Kidney (tissue), 14 donors: Measurements from ENCODE around the gene VWA5A. TPM values are rescaled to one million over a fixed set of nuclear protein-coding genes. Genes with fewer than 3 reads are reported as not detected.
A peak's percentile ranks its signal among the peaks of the same experiment; 100 is the strongest.

Experiments
- DNase-seq, 5 donors: peaks; one replicate each; pipeline ENCODE4 v3.0.0-alpha.2; 2013 to 2020
- FAIRE-seq: peaks from 2 replicates; lab custom pipeline; 2012; peaks lifted over from hg19 to GRCh38; lab: Jason Lieb, UNC
- H3K27ac ChIP-seq, 2 donors: one replicate each; pipeline ENCODE4 v1.7.0; 2013; ENCODE audit warnings: low read depth in 2 of 2, low read length in 2 of 2, inconsistent platforms in 1 of 2
- H3K27me3 ChIP-seq: one replicate; pipeline ENCODE4 v1.7.1; 2013; ENCODE audit warnings: low read length, inconsistent platforms; ENCODE audit not compliant: control insufficient read depth, insufficient read depth
- H3K36me3 ChIP-seq, 3 donors: one replicate each; pipeline versions ENCODE4 v1.7.0 to v1.7.1; 2013; ENCODE audit warnings: low read length in 3 of 3, control low read depth in 1 of 3, inconsistent platforms in 1 of 3; ENCODE audit not compliant: insufficient read depth in 3 of 3, control insufficient read depth in 2 of 3
- H3K4me1 ChIP-seq, 3 donors: one replicate each; pipeline versions ENCODE4 v1.7.0 to v1.7.1; 2013; ENCODE audit warnings: low read length in 3 of 3, inconsistent platforms in 1 of 3, low read depth in 1 of 3; ENCODE audit not compliant: control insufficient read depth in 2 of 3, insufficient read depth in 2 of 3
- H3K4me3 ChIP-seq, 3 donors: one replicate each; pipeline versions ENCODE4 v1.7.0 to v1.8.1; 2013; ENCODE audit warnings: low read length in 3 of 3, control low read depth in 1 of 3, inconsistent platforms in 1 of 3
- H3K9ac ChIP-seq, 3 donors: one replicate each; pipeline versions ENCODE4 v1.7.0 to v1.7.1; 2013; ENCODE audit warnings: low read length in 3 of 3, control low read depth in 1 of 3, inconsistent platforms in 1 of 3
- H3K9me3 ChIP-seq, 3 donors: one replicate each; pipeline versions ENCODE4 v1.7.0 to v1.7.1; 2013; ENCODE audit warnings: low read length in 3 of 3, control low read depth in 1 of 3, inconsistent platforms in 1 of 3; ENCODE audit not compliant: control insufficient read depth in 2 of 3, insufficient read depth in 1 of 3
- intact Hi-C: fragments of 100-400 bp; cut with DNase I; formaldehyde crosslinking; loops from one replicate; pipeline ENCODE4 v1.11.1; 2022
- polyA plus RNA-seq: library from polyadenylated mRNA; stranded (reverse); fragments of 350-450 nt; fragmentation: Illumina TruSeq; extraction: RNeasy Lipid Tissue Mini Kit (QIAGEN cat#74804); gene quantifications from one replicate; pipeline ENCODE4 v1.2.3, GENCODE V29; 2014; ENCODE audit warnings: low read depth, low replicate concordance; ENCODE audit not compliant: insufficient read depth
- total RNA-seq: library from RNA; stranded (reverse); fragmentation: NEBNext Ultra II Directional; extraction: Animal tissue kit (Norgen Biotek cat#: 25700); gene quantifications from one replicate; pipeline ENCODE4 v1.2.1, GENCODE V29; 2021
- TF ChIP-seq, protein P1 (sequence below): IDR thresholded peaks from 3 replicates; pipeline ENCODE4 v1.5.1; 2012; ENCODE audit warnings: mild to moderate bottlenecking, moderate library complexity, borderline replicate concordance; ENCODE audit not compliant: insufficient read depth; ENCODE audit errors: extremely low read depth
- donor health status: control.
- donor health status: control.
- donor health status: control.
- donor health status: control.
- donor health status: control.
- donor health status: DM: yes; HTN: yes; CAD: no.
- donor health status: Normal renal cell carcinoma (clear cell type).

Gene VWA5A
- total and polyA plus RNA-seq, 2 donors from 2014 or later: 25.0 to 57.2 TPM

DNA sequence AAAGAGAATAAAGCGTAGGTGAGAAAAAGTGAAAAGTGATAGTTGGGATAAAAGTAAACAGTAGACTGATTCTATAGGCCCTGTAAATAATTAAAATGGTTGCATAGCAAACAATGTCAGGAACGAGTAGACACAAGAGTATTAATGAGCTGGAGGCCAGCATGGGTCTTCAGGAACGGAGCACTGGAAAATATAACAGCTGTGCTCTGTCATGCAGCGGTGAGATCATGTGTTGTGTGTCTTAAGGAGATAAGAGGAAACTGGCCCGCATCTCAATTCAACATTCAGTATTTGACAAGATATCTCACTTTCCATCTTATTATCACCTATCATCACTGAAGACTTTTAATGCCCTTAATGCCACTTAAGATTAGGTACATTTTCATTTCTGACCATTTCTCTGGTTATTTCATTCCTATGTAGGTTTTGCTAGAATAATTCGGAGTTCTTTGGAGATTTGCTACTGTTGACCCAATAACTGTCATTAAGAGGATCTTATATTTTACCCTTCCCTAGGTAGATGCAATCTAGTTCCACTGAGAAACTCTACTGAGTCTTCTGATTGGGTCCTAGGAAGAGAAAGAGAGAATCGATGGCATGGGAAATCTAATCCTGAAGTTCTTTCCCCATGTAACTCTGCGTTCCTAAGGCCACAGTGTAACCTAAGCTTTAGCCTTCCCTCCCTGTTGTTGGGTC, 35.5 kb upstream of the VWA5A start:
- no peaks in the 10 kb centered on the region for H3K9me3 ChIP-seq
- FAIRE-seq (no peak), DNase-seq (peak in 2 of 5 donors; percentile 38 to 55)
- intact Hi-C loops: no loop called here
- TF ChIP-seq, protein P1, sequence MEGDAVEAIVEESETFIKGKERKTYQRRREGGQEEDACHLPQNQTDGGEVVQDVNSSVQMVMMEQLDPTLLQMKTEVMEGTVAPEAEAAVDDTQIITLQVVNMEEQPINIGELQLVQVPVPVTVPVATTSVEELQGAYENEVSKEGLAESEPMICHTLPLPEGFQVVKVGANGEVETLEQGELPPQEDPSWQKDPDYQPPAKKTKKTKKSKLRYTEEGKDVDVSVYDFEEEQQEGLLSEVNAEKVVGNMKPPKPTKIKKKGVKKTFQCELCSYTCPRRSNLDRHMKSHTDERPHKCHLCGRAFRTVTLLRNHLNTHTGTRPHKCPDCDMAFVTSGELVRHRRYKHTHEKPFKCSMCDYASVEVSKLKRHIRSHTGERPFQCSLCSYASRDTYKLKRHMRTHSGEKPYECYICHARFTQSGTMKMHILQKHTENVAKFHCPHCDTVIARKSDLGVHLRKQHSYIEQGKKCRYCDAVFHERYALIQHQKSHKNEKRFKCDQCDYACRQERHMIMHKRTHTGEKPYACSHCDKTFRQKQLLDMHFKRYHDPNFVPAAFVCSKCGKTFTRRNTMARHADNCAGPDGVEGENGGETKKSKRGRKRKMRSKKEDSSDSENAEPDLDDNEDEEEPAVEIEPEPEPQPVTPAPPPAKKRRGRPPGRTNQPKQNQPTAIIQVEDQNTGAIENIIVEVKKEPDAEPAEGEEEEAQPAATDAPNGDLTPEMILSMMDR: no peak
- peaks cover 0 to 5% (median 0%) of the 10 kb centered on the region in 3 donors for H3K4me1 ChIP-seq
- H3K27ac ChIP-seq: no peak overlapping the region
- H3K9ac ChIP-seq: no peak overlapping the region
- H3K27me3 ChIP-seq: no peaks in the 10 kb centered on the region
- H3K4me3 ChIP-seq: no peak overlapping the region
- H3K36me3 ChIP-seq: no peaks in the 10 kb centered on the region

DNA sequence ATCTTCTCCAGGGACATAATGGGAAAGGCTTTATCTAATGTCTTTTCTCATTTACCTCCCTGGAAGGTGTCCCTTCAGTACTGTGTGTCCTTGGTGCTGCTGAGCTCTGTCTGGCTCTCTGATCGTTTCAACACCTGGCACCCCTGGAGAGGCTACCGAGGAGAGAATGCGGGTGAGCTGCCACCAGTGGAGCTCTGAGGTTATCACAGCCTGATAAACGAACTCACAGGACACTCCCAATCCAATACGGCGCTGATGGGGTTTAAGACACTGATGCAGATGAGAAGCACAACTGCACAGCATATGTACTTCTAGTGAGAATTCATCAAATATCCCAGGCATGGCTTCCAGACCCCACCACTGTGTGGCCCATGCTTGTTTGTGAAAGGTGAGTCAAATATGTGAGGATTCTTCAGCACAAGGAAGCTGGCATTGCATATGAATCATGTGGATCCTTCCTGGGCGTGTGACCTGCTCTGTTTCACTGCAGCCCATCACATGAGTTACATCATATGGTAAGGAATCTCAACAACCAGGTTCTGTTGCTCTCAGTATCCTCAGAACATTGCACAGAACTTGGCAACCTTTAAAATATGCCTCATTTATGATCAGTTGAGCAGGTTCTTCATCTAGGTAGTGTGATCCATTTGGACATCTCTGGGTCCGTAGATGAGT, 34.8 kb upstream of the VWA5A start:
- TF ChIP-seq, protein P1: no peak
- Histone ChIP-seq H3K27ac (no peak overlapping the region), H3K9ac (no peak overlapping the region), H3K4me3 (no peak overlapping the region), H3K36me3 (no peaks in the 10 kb centered on the region), H3K4me1 (peaks cover 0 to 5% (median 0%) of the 10 kb centered on the region in 3 donors), H3K27me3 (no peaks in the 10 kb centered on the region), H3K9me3 (no peaks in the 10 kb centered on the region)
- no peak for FAIRE-seq
- intact Hi-C loops: no loop called here
- DNase-seq: no peak

DNA sequence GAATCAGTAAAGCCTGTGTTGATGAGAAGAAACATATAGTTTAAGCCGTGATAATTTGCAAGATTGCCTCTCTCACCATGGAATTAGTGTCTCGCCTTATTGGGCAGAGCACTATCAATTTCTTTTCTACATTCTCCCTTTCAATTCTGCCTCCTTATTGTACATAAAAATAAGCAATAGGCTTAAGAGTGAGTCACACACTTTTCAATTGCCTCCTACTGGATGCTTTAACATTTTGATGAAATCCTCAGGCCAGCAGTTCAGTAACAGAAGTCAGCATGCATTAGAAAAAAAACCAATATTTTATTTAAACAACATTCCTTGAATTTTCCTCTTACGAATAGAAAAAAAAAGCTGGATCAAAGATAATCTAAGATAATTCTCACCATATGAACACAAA, 33.8 kb upstream of the VWA5A start:
- DNase-seq (no peak), FAIRE-seq (no peak)
- Histone ChIP-seq H3K27me3 (no peaks in the 10 kb centered on the region), H3K4me1 (no peaks in the 10 kb centered on the region), H3K4me3 (no peak overlapping the region), H3K9ac (no peak overlapping the region), H3K27ac (no peak overlapping the region), H3K36me3 (no peaks in the 10 kb centered on the region), H3K9me3 (no peaks in the 10 kb centered on the region)
- TF ChIP-seq, protein P1: no peak
- intact Hi-C loops: no loop called here
